Body of pancreas (tissue), 4 donors: ENCODE measurements around the gene GRIA4.

Experiments used
- POLR2A ChIP-seq, 3 donors: fragments of 450-650 bp; IDR thresholded peaks; one replicate each; pipeline ENCODE4 v1.6.1; 2016; ENCODE audit warnings: antibody characterized with exemption in 3 of 3, mild to moderate bottlenecking in 2 of 3
- TF ChIP-seq, protein P1 (sequence below), 7 experiments: fragments of 450-650 bp in 4 of 7; fragments of 200-600 bp in 3 of 7; sonication (generic) in 3 of 7; IDR thresholded peaks; one replicate each; pipeline ENCODE4 v1.5.1; 2016 to 2019; ENCODE audit warnings: antibody characterized with exemption in 7 of 7

DNA sequence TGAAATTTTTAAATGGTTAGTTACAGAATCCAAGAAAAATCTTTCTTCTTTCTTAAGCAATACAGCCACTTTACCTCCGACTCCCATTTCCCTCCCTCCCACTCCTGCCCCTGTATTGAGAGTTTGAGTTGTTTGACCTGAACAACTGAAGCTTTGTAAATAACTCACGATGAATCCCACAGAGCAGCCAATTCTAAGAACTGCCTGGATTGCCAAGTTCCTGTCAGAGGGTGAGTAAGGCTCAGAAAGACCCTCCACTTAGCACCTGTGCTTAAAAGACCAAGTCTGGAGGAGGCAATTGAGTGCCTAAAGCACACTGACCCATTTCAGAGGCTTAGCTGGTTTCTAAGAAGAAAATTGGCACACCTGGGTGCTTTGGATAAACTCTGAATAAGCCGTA lies 253.7 kb downstream of the GRIA4 start:
- TF ChIP-seq, protein P1, sequence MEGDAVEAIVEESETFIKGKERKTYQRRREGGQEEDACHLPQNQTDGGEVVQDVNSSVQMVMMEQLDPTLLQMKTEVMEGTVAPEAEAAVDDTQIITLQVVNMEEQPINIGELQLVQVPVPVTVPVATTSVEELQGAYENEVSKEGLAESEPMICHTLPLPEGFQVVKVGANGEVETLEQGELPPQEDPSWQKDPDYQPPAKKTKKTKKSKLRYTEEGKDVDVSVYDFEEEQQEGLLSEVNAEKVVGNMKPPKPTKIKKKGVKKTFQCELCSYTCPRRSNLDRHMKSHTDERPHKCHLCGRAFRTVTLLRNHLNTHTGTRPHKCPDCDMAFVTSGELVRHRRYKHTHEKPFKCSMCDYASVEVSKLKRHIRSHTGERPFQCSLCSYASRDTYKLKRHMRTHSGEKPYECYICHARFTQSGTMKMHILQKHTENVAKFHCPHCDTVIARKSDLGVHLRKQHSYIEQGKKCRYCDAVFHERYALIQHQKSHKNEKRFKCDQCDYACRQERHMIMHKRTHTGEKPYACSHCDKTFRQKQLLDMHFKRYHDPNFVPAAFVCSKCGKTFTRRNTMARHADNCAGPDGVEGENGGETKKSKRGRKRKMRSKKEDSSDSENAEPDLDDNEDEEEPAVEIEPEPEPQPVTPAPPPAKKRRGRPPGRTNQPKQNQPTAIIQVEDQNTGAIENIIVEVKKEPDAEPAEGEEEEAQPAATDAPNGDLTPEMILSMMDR (IDR thresholded peaks at IDR 0.05) = no peak
- TF ChIP-seq POLR2A (IDR thresholded peaks at IDR 0.05) = no peak
